GM18505 (cell line): ENCODE measurements around the gene ATM.
"Not testable (repeated sequence)": the region's sequence is repeated elsewhere in the genome, so short reads cannot be mapped to it uniquely, and the experiment has no call there.

Experiments
- ATAC-seq: cut with Tn5 transposase; IDR thresholded peaks from one replicate; pipeline ENCODE4 v1.9.1; 2021; ENCODE audit not compliant: unreplicated experiment
- POLR2A ChIP-seq: IDR thresholded peaks from 4 replicates; pipeline ENCODE4 v1.6.1; 2011; ENCODE audit warnings: borderline replicate concordance; ENCODE audit not compliant: insufficient read depth, insufficient read length; ENCODE audit errors: extremely low read depth

The ATM gene

GRCh38 chr11:108333403-108333899 lies 110.6 kb downstream of the ATM start:
- TF ChIP-seq POLR2A, result no peak
- ATAC-seq, result no peak

GRCh38 chr11:108338750-108339149 lies 115.9 kb downstream of the ATM start:
- no peak for TF ChIP-seq POLR2A
- no peak for ATAC-seq

GRCh38 chr11:108340973-108341372 lies 118.1 kb downstream of the ATM start:
- no peak for TF ChIP-seq POLR2A
- ATAC-seq, result no peak

GRCh38 chr11:108341654-108342053 lies 118.8 kb downstream of the ATM start:
- ATAC-seq, result no peak
- TF ChIP-seq POLR2A, result no peak

GRCh38 chr11:108343714-108344113 lies 120.8 kb downstream of the ATM start:
- ATAC-seq, result no peak
- TF ChIP-seq POLR2A, result no peak

GRCh38 chr11:108345767-108346166 lies 122.9 kb downstream of the ATM start:
- ATAC-seq, result no peak
- TF ChIP-seq POLR2A, result no peak

GRCh38 chr11:108346451-108346850 lies 123.6 kb downstream of the ATM start:
- no peak for TF ChIP-seq POLR2A
- no peak for ATAC-seq

GRCh38 chr11:108351468-108351867 lies 128.6 kb downstream of the ATM start:
- ATAC-seq, result no peak
- TF ChIP-seq POLR2A, result no peak

- TF ChIP-seq POLR2A, result no peak
- no peak for ATAC-seq
These were observed 141.3 kb downstream of the ATM start for GRCh38 chr11:108364159-108364558.

GRCh38 chr11:108368134-108368533 lies 145.3 kb downstream of the ATM start:
- no peak for TF ChIP-seq POLR2A
- no peak for ATAC-seq

GRCh38 chr11:108369064-108369463 lies 146.2 kb downstream of the ATM start:
- no peak for TF ChIP-seq POLR2A
- ATAC-seq, result no peak

- no peak for ATAC-seq
- TF ChIP-seq POLR2A, result no peak
These were observed 147.4 kb downstream of the ATM start for GRCh38 chr11:108370315-108370714.

- no peak for TF ChIP-seq POLR2A
- ATAC-seq, result no peak
These were observed 148.1 kb downstream of the ATM start for GRCh38 chr11:108370990-108371389.

- ATAC-seq, result not testable (repeated sequence)
These were observed 150.6 kb downstream of the ATM start for GRCh38 chr11:108373505-108373904.

GRCh38 chr11:108388576-108388975 lies 165.7 kb downstream of the ATM start:
- no peak for TF ChIP-seq POLR2A
- no peak for ATAC-seq

- ATAC-seq, result no peak
- no peak for TF ChIP-seq POLR2A
These were observed 169.5 kb downstream of the ATM start for GRCh38 chr11:108392353-108392752.

GRCh38 chr11:108393046-108393445 lies 170.2 kb downstream of the ATM start:
- TF ChIP-seq POLR2A, result no peak
- ATAC-seq, result no peak
